ENCODE measurements around the gene EPHA2. TPM values are rescaled to one million over a fixed set of nuclear protein-coding genes. Genes with fewer than 3 reads are reported as not detected.

Gene EPHA2
- total RNA-seq, 1 experiment from 2014 or later, result 91.6 TPM

DNA sequence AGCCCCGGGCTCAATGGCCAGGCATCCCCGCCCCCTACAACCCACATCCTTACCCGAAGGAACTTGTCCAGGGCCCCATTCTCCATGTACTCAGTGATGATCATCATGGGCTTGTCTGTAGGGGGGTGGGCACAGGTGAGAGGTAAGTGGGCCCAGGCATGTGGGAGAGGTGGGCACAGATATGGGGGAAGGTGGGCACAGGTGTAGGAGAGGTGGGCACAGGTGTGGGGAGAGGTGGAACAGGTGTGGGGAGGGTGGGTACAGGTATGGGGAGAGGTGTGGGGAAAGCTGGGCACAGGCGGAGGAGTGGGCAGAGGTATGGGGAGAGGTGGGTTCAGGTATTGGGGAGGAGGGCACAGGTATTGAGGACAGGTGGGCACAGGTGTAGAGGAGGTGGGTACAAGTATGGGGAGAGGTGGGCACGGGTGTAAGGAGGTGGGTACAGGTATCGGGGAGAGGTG lies 23.5 kb downstream of the EPHA2 start:
- TF ChIP-seq EZH2 (IDR thresholded peaks at IDR 0.05; ENCODE audit: borderline replicate concordance, low read depth, low read length, poor library complexity, severe bottlenecking), result no peak
- TF ChIP-seq, protein P1, sequence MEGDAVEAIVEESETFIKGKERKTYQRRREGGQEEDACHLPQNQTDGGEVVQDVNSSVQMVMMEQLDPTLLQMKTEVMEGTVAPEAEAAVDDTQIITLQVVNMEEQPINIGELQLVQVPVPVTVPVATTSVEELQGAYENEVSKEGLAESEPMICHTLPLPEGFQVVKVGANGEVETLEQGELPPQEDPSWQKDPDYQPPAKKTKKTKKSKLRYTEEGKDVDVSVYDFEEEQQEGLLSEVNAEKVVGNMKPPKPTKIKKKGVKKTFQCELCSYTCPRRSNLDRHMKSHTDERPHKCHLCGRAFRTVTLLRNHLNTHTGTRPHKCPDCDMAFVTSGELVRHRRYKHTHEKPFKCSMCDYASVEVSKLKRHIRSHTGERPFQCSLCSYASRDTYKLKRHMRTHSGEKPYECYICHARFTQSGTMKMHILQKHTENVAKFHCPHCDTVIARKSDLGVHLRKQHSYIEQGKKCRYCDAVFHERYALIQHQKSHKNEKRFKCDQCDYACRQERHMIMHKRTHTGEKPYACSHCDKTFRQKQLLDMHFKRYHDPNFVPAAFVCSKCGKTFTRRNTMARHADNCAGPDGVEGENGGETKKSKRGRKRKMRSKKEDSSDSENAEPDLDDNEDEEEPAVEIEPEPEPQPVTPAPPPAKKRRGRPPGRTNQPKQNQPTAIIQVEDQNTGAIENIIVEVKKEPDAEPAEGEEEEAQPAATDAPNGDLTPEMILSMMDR (conservative IDR thresholded peaks at IDR 0.05; ENCODE audit: low read depth, low read length), result no peak
- ChIA-PET POLR2A (ENCODE audit: low non-redundant PET) (interaction anchor here (0.6 kb wide), 1 partner anchor 390 kb away, joined by 4 read pairs; no protein-coding TSS in a partner anchor), CTCF (no interaction called here)
- peaks cover 84% of the 10 kb centered on the region for H3K36me3 ChIP-seq (ENCODE audit: insufficient read depth, low read length, poor library complexity, severe bottlenecking)
- H3K27me3 ChIP-seq (replicated peaks; ENCODE audit: insufficient read depth, low read depth, low read length, poor library complexity), result no peaks in the 10 kb centered on the region
- H3K9me3 ChIP-seq (ENCODE audit: low read depth, low read length, poor library complexity, severe bottlenecking), result no peaks in the 10 kb centered on the region
- H3K27ac ChIP-seq (ENCODE audit: low read depth, low read length, poor library complexity, severe bottlenecking), result no peak overlapping the region
- no peak for DNase-seq (ENCODE audit: low spot score)
- H3K4me3 ChIP-seq (ENCODE audit: low read depth, low read length, poor library complexity, severe bottlenecking), result no peak overlapping the region
- intact Hi-C loops (cut with micrococcal nuclease; ENCODE audit: unreplicated experiment), result no loop called here
- peaks cover 7% of the 10 kb centered on the region for H3K4me1 ChIP-seq (ENCODE audit: insufficient read depth, low read length, poor library complexity, severe bottlenecking)
- no TSS peak for BruUV-seq (replicated peaks)

DNA sequence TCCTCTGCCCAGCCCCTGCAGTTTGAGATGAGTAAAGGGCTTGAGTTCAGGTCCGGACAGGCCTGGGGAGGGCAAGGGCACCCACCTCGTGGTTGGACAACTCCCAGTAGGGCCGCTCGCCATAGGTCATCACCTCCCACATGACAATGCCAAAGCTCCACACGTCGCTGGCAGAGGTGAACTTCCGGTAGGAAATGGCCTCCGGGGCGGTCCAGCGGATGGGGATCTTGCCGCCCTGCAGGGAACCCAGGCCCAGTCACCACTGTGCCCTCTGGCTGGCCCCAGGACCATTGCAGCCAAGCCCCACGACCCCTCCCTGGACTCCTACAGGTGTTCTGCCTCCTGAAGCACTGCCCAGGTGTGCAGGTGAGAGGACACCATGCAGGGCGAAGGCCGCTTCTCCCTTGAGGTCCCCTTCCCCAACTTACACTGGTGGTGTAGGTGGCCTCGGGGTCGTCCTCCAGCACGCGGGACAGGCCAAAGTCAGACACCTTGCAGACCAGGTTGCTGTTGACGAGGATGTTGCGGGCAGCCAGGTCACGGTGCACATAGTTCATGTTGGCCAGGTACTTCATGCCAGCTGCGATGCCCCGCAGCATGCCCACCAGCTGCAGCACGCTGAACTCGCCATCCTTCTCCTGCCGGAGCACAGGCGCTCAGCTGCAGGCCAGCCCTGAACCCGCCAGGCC lies 24.1 kb downstream of the EPHA2 start:
- Histone ChIP-seq H3K4me3 (ENCODE audit: low read depth, low read length, poor library complexity, severe bottlenecking) (no peak overlapping the region), H3K4me1 (ENCODE audit: insufficient read depth, low read length, poor library complexity, severe bottlenecking) (peaks cover 10% of the 10 kb centered on the region), H3K27ac (ENCODE audit: low read depth, low read length, poor library complexity, severe bottlenecking) (no peak overlapping the region), H3K27me3 (replicated peaks; ENCODE audit: insufficient read depth, low read depth, low read length, poor library complexity) (no peaks in the 10 kb centered on the region), H3K36me3 (ENCODE audit: insufficient read depth, low read length, poor library complexity, severe bottlenecking) (peaks cover 85% of the 10 kb centered on the region), H3K9me3 (ENCODE audit: low read depth, low read length, poor library complexity, severe bottlenecking) (no peaks in the 10 kb centered on the region)
- TF ChIP-seq EZH2 (IDR thresholded peaks at IDR 0.05; ENCODE audit: borderline replicate concordance, low read depth, low read length, poor library complexity, severe bottlenecking), result no peak
- TF ChIP-seq, protein P1 (conservative IDR thresholded peaks at IDR 0.05; ENCODE audit: low read depth, low read length), result no peak
- POLR2A ChIA-PET (ENCODE audit: low non-redundant PET), result interaction anchor here (0.6 kb wide), 1 partner anchor 390 kb away, joined by 4 read pairs; no protein-coding TSS in a partner anchor
- intact Hi-C loops (cut with micrococcal nuclease; ENCODE audit: unreplicated experiment), result no loop called here
- BruUV-seq (replicated peaks), result no TSS peak
- no peak for DNase-seq (ENCODE audit: low spot score)
- CTCF ChIA-PET, result no interaction called here

DNA sequence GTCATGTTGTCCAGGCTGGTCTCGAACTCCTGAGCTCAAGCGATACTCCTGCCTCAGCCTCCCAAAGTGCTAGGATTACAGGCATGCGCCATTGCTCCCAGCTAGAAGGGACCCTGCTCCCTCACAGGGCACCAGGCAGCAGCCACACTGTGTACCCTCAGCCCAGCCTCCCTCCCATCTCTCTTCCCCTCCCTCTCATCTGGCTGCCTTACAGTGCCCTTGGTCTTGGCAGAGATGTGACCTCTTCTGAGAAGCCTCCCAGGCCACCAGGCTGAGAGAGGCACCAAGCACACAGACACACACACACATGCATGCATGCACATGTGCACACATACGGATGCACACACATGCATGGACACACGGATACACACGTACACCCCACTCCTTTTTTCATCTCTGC lies 25.0 kb downstream of the EPHA2 start:
- Histone ChIP-seq H3K36me3 (ENCODE audit: insufficient read depth, low read length, poor library complexity, severe bottlenecking) (peaks cover 89% of the 10 kb centered on the region), H3K27me3 (replicated peaks; ENCODE audit: insufficient read depth, low read depth, low read length, poor library complexity) (no peaks in the 10 kb centered on the region), H3K4me3 (ENCODE audit: low read depth, low read length, poor library complexity, severe bottlenecking) (no peak overlapping the region), H3K4me1 (ENCODE audit: insufficient read depth, low read length, poor library complexity, severe bottlenecking) (peaks cover 16% of the 10 kb centered on the region), H3K9me3 (ENCODE audit: low read depth, low read length, poor library complexity, severe bottlenecking) (no peaks in the 10 kb centered on the region), H3K27ac (ENCODE audit: low read depth, low read length, poor library complexity, severe bottlenecking) (no peak overlapping the region)
- no peak for DNase-seq (ENCODE audit: low spot score)
- ChIA-PET POLR2A (ENCODE audit: low non-redundant PET) (no interaction called here), CTCF (no interaction called here)
- TF ChIP-seq EZH2 (IDR thresholded peaks at IDR 0.05; ENCODE audit: borderline replicate concordance, low read depth, low read length, poor library complexity, severe bottlenecking), result no peak
- TF ChIP-seq, protein P1 (conservative IDR thresholded peaks at IDR 0.05; ENCODE audit: low read depth, low read length), result no peak
- intact Hi-C loops (cut with micrococcal nuclease; ENCODE audit: unreplicated experiment), result no loop called here
- no TSS peak for BruUV-seq (replicated peaks)
